ENCODE measurements around the gene MYO3B.
"Not testable (repeated sequence)": the region's sequence is repeated elsewhere in the genome, so short reads cannot be mapped to it uniquely, and the experiment has no call there.

Gene MYO3B

DNA sequence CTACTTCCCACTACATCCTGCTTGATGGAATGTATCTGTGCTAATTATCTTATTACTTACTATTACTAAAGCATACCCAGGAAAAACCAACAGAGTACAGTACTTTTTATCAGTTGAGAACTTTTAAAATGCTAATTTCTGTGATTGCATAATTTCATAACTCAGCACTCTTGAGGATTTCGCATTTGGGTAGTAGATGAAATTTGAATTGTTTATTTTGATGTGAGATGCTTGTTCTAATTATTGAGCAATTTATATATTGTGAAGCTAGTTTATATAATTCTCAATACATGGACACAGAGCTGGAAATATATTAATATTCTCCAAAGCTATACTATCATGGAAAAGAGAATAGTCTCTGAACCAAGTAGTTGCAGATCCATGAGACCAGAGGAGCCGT lies 432.7 kb downstream of the MYO3B start:
- Histone ChIP-seq H3K79me2 (ENCODE audit: insufficient read depth, low read length) (no peaks in the 10 kb centered on the region), H2AFZ (ENCODE audit: low read depth, low read length) (no peak overlapping the region), H3K9ac (ENCODE audit: low read depth, low read length) (no peak overlapping the region), H3K4me3 (ENCODE audit: low read depth in 1 of 2, low read length in 2 of 2) (no peak overlapping the region), H3K4me2 (ENCODE audit: insufficient read depth, low read length) (no peak overlapping the region), H3K36me3 (ENCODE audit: insufficient read depth, low read length) (no peaks in the 10 kb centered on the region), H3K9me3 (ENCODE audit: insufficient read depth, low read length, severe bottlenecking) (no peaks in the 10 kb centered on the region), H4K20me1 (ENCODE audit: insufficient read depth, low read length) (no peaks in the 10 kb centered on the region), H3K27ac (ENCODE audit: low read length) (no peak overlapping the region), H3K4me1 (ENCODE audit: insufficient read depth, low read length) (no peaks in the 10 kb centered on the region), H3K27me3 (ENCODE audit: insufficient read depth, low read length, poor library complexity) (peaks cover 10% of the 10 kb centered on the region)
- DNase-seq (no peak), ATAC-seq (ENCODE audit: insufficient read depth, low read depth) (no peak)
- TF ChIP-seq EZH2 (IDR thresholded peaks at IDR 0.05; ENCODE audit: borderline replicate concordance, low read depth, low read length, severe bottlenecking) = no peak

DNA sequence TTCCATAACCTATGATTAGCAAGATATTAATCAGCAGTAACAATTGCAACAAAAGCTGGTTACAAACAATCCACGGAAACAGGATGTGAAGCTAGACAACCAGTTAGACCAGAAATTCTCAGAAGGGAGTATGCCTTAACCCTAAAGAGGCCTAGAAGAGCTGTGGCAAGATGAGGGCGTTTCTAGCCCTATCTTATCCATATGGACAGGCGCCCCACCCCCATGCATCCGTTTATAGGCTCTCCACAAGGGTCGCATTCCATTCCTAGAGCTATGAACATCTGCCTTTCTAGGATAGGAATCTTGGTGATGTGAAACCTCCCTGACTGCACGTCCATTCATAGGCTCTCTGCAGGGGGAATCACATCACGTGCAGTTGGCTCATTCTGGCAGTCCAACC lies 441.0 kb downstream of the MYO3B start:
- not testable (repeated sequence) for H4K20me1 ChIP-seq (ENCODE audit: insufficient read depth, low read length); H3K4me3 ChIP-seq (ENCODE audit: low read depth in 1 of 2, low read length in 2 of 2); H3K27ac ChIP-seq (ENCODE audit: low read length); ATAC-seq (ENCODE audit: insufficient read depth, low read depth); H3K27me3 ChIP-seq (ENCODE audit: insufficient read depth, low read length, poor library complexity); H3K9me3 ChIP-seq (ENCODE audit: insufficient read depth, low read length, severe bottlenecking); DNase-seq; H3K79me2 ChIP-seq (ENCODE audit: insufficient read depth, low read length); H2AFZ ChIP-seq (ENCODE audit: low read depth, low read length); H3K4me2 ChIP-seq (ENCODE audit: insufficient read depth, low read length); H3K4me1 ChIP-seq (ENCODE audit: insufficient read depth, low read length); H3K36me3 ChIP-seq (ENCODE audit: insufficient read depth, low read length); H3K9ac ChIP-seq (ENCODE audit: low read depth, low read length)

- not testable (repeated sequence) for H3K9me3 ChIP-seq (ENCODE audit: insufficient read depth, low read length, severe bottlenecking); H2AFZ ChIP-seq (ENCODE audit: low read depth, low read length); ATAC-seq (ENCODE audit: insufficient read depth, low read depth); H3K9ac ChIP-seq (ENCODE audit: low read depth, low read length); H3K4me1 ChIP-seq (ENCODE audit: insufficient read depth, low read length); H4K20me1 ChIP-seq (ENCODE audit: insufficient read depth, low read length); H3K4me2 ChIP-seq (ENCODE audit: insufficient read depth, low read length); H3K79me2 ChIP-seq (ENCODE audit: insufficient read depth, low read length); H3K27me3 ChIP-seq (ENCODE audit: insufficient read depth, low read length, poor library complexity); H3K4me3 ChIP-seq (ENCODE audit: low read depth in 1 of 2, low read length in 2 of 2); H3K36me3 ChIP-seq (ENCODE audit: insufficient read depth, low read length); DNase-seq; H3K27ac ChIP-seq (ENCODE audit: low read length)
Measured at GRCh38 chr2:170635094-170635493, 457.1 kb downstream of the MYO3B start.

GRCh38 chr2:170639635-170640034 lies 461.7 kb downstream of the MYO3B start:
- H2AFZ ChIP-seq (ENCODE audit: low read depth, low read length) = no peak overlapping the region
- no peak overlapping the region for H3K4me2 ChIP-seq (ENCODE audit: insufficient read depth, low read length)
- H4K20me1 ChIP-seq (ENCODE audit: insufficient read depth, low read length) = no peaks in the 10 kb centered on the region
- H3K9ac ChIP-seq (ENCODE audit: low read depth, low read length) = no peak overlapping the region
- no peaks in the 10 kb centered on the region for H3K4me1 ChIP-seq (ENCODE audit: insufficient read depth, low read length)
- peaks cover 7% of the 10 kb centered on the region for H3K27me3 ChIP-seq (ENCODE audit: insufficient read depth, low read length, poor library complexity)
- no peak for DNase-seq
- no peak overlapping the region for H3K4me3 ChIP-seq (ENCODE audit: low read depth in 1 of 2, low read length in 2 of 2)
- H3K79me2 ChIP-seq (ENCODE audit: insufficient read depth, low read length) = no peaks in the 10 kb centered on the region
- ATAC-seq (ENCODE audit: insufficient read depth, low read depth) = no peak
- TF ChIP-seq EZH2 (IDR thresholded peaks at IDR 0.05; ENCODE audit: borderline replicate concordance, low read depth, low read length, severe bottlenecking) (no peak), CTCF (IDR thresholded peaks at IDR 0.05; ENCODE audit: borderline replicate concordance, extremely low read depth, low read length, poor library complexity, severe bottlenecking) (no peak)
- no peaks in the 10 kb centered on the region for H3K9me3 ChIP-seq (ENCODE audit: insufficient read depth, low read length, severe bottlenecking)
- H3K36me3 ChIP-seq (ENCODE audit: insufficient read depth, low read length) = no peaks in the 10 kb centered on the region
- no peak overlapping the region for H3K27ac ChIP-seq (ENCODE audit: low read length)

DNA sequence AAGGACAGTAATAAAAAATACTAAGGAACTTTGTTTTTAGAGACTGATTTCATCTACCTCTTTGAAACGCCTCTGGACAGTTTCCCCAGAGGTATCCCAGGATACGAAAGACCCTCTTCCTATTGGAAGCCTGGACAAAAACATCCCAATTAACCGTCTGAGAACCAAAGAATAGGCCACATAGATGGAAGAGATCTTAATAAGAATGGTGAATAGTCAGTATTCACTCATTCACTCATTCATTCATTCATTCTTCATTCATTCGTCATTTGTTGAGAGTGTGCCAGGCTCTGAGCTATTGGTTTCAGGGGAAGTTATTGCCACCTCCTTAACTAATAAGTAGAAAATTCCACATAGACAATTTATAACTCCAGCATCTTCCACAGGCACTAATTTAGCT lies 464.0 kb downstream of the MYO3B start:
- TF ChIP-seq EZH2 (IDR thresholded peaks at IDR 0.05; ENCODE audit: borderline replicate concordance, low read depth, low read length, severe bottlenecking) = no peak
- no peak overlapping the region for H3K4me2 ChIP-seq (ENCODE audit: insufficient read depth, low read length)
- DNase-seq (no peak), ATAC-seq (ENCODE audit: insufficient read depth, low read depth) (no peak)
- no peak overlapping the region for H3K9ac ChIP-seq (ENCODE audit: low read depth, low read length)
- no peaks in the 10 kb centered on the region for H3K4me1 ChIP-seq (ENCODE audit: insufficient read depth, low read length)
- no peak overlapping the region for H3K27ac ChIP-seq (ENCODE audit: low read length)
- no peaks in the 10 kb centered on the region for H3K36me3 ChIP-seq (ENCODE audit: insufficient read depth, low read length)
- no peak overlapping the region for H2AFZ ChIP-seq (ENCODE audit: low read depth, low read length)
- H3K79me2 ChIP-seq (ENCODE audit: insufficient read depth, low read length) = no peaks in the 10 kb centered on the region
- H3K27me3 ChIP-seq (ENCODE audit: insufficient read depth, low read length, poor library complexity) = peaks cover 7% of the 10 kb centered on the region
- H3K4me3 ChIP-seq (ENCODE audit: low read depth in 1 of 2, low read length in 2 of 2) = no peak overlapping the region
- H3K9me3 ChIP-seq (ENCODE audit: insufficient read depth, low read length, severe bottlenecking) = no peaks in the 10 kb centered on the region
- no peaks in the 10 kb centered on the region for H4K20me1 ChIP-seq (ENCODE audit: insufficient read depth, low read length)

Measured in DND-41 (cell line).